GDM1 (cell line): ENCODE measurements around the gene CALML3.
"Not testable (repeated sequence)": the region's sequence is repeated elsewhere in the genome, so short reads cannot be mapped to it uniquely, and the experiment has no call there.

Source experiments
- DNase-seq: peaks from one replicate; lab custom pipeline; 2025; lab: John Stamatoyannopoulos, UW

The CALML3 gene

DNA sequence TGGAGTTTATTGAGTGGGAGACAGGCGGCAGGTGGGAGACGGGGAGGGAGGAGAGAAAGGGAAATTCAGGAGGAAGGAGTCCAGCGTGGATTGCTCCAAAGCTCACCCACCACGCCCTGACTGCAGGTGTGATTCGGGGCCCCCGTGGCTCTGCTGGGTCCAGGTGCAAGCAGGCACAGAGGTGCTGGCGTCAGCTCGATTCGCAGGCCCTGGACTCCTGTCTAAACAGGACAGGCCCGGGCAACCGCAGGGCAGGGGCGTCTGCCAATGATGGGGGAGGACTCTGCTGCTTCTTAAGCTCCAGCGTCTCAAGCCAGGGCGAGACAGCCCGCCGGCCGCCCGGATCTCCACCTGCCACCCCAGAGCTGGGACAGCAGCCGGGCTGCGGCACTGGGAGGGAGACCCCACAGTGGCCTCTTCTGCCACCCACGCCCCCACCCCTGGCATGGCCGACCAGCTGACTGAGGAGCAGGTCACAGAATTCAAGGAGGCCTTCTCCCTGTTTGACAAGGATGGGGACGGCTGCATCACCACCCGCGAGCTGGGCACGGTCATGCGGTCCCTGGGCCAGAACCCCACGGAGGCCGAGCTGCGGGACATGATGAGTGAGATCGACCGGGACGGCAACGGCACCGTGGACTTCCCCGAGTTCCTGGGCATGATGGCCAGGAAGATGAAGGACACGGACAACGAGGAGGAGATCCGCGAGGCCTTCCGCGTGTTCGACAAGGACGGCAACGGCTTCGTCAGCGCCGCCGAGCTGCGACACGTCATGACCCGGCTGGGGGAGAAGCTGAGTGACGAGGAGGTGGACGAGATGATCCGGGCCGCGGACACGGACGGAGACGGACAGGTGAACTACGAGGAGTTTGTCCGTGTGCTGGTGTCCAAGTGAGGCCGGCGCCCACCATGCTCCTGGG lies at the start of gene CALML3:
Gene CALML3 (plus strand): TSS at position 321 of the 920 bp plus-strand sequence. CDS start 125 bp downstream, at position 446.
- no peak for DNase-seq

DNA sequence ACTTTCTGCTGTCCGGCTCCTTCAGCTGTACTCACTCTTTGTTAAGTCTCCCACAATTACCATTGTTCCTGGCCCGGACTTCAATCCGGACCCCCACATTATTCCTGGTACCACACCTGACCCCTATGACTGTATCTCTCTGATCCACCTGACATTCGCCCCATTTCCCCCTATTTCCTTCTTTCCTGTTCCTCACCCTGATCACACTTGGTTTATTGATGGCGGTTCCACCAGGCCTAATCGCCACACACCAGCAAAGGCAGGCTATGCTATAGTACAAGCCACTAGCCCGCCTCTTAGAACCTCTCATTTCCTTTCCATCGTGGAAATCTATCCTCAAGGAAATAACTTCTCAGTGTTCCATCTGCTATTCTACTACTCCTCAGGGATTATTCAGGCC lies 49.7 kb upstream of the CALML3 start:
- not testable (repeated sequence) for DNase-seq

DNA sequence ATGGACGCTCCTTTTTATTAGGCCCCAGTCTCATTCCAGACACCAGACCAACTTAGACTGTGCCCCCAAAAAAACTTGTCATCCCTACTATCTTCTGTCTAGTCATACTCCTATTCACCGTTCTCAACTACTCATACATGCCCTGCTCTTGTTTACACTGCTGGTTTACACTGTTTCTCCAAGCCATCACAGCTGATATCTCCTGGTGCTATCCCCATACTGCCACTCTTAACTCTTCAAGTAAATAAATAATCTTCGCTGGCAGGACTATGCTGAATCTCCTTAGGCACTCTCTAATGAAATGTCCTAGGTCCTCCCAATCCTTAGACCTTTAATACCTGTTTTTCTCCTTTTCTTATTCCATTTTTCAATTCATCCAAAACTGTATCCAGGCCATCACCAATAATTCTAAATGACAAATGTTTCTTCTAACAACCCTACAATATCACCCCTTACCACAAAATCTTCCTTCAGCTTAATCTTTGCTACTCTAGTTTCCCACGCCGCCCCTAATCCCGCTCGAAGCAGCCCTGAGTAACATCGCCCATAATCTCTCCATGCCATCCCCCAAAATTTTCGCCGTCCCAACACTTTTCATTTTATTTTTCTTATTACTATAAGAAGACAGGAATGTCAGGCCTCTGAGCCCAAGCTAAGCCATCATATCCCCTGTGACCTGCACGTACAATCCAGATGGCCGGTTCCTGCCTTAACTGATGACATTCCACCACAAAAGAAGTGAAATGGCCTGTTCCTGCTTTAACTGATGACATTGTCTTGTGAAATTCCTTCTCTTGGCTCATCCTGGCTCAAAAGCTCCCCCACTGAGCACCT lies 48.6 kb upstream of the CALML3 start:
- not testable (repeated sequence) for DNase-seq

DNA sequence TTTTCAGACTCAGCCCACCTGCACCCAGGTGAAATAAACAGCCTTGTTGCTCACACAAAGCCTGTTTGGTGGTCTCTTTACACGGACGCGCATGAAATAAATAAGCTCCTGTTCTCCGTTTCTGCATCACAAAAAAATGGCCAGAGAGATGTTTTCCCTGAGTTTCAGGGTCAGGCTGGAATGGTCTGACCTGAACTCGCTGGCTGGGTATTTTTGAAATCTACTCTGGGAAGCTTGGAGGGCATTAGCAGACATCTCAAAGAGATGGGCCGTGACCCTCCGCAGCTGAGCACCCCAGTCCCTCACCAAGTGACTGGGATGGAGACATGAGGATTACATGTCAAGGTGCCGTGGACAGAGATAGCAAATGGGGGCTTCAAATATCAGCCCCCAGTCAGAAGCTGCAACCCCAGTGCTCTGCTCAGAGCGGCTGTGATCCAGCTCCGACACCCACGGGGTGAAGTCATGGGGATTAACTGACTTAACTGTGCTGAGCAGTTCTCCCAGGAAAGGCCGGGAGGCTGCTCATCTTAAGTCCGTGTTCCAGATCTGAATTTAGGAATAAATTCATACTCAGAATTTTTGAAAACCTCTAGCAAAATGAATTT lies 47.7 kb upstream of the CALML3 start:
- DNase-seq = no peak

DNA sequence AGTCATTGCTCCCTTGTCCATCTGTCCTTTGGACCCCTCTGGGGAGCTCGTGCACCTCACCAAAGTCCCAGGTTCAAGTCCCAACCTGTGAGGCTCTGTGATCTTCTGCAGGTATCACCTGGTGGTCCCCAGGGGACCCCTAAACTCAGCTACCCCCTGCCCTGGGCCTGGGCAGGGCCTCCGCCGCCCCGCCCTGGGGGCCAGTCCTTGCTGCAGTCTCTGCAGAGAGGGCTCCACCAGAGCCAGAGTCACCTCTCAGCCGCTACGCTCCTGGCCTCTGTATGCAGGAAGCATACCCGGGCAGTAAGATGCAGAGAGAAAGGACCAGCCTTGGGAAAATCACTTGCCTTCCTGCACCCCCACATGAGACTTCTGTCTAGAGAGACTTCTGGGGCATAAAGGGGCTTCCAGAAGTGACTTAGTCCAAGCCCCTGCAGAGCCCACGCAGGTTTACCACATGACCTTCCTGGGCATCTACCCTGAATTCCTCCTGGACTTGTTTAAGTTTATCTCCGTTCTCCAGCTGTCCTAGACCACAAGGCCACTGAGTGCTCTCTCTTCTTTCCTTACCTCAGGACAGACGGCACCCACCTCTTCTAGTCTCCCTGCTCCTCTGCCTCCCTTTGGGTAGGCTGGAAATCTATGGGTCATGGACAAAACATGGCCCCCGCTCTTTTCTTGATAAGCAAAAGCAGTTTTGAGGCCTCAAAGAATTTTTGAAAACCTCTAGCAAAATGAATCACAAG lies 46.6 kb upstream of the CALML3 start:
- no peak for DNase-seq

DNA sequence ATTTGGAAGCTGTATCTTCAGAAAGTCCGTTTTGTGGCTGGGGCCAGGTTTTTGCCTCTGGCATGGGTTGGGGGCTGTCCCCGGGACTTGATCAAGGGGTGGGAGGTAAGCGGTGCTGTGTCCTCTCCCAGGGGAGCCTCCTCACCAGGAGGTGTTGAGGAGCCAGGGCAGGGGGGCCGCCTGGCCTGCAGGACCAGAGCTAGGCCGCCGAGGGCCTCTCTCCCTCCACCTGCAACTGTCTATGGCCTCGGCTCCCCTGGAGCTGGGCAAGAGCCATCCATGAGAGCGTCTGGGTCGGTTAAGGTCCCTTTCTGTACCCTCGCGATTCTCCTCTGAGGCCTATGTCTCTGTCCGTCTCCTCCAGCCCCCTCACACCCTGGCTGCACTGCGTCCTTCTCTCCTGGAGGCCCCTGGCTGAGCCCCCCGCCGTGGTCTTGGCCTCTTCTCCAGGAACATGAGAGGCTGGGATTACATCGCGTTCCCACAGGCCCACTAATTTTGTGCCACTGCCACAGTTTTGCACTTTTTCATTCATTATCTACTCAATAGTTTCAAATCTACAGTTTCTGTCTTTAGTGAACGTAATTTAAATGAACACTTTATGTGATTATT lies 46.0 kb upstream of the CALML3 start:
- DNase-seq = no peak

DNA sequence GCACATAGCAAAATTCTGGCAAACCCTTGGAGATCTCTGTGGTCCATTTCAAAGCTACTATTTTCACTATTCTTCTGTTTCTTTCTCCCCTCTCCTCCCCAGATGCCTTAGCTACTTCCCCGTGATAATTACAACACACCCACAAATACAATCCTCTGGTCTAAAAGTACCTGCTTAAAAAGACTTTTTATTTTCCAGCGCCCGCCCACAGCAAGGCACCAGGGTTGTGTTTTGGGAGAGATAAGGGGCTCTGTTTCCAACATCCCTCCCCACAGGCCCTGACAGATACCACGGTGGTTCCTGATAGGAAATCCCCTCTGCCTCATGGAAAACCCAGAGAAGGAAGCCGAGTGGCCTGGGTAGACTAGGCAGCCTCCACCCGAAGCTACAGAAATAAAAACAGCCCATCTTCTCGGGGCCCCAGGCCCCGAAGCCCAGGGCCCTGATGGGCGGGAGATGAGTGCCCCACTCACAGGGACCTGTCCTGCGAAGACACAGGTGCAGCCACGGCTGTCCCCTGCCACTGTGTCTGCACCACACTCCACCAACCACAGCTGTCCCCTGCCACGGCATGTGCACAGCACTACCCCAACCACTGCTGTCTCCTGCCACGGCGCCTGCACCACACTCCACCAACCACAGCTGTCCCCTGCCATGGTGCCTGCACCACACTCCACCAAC lies 45.1 kb upstream of the CALML3 start:
- peak; percentile 79 for DNase-seq

DNA sequence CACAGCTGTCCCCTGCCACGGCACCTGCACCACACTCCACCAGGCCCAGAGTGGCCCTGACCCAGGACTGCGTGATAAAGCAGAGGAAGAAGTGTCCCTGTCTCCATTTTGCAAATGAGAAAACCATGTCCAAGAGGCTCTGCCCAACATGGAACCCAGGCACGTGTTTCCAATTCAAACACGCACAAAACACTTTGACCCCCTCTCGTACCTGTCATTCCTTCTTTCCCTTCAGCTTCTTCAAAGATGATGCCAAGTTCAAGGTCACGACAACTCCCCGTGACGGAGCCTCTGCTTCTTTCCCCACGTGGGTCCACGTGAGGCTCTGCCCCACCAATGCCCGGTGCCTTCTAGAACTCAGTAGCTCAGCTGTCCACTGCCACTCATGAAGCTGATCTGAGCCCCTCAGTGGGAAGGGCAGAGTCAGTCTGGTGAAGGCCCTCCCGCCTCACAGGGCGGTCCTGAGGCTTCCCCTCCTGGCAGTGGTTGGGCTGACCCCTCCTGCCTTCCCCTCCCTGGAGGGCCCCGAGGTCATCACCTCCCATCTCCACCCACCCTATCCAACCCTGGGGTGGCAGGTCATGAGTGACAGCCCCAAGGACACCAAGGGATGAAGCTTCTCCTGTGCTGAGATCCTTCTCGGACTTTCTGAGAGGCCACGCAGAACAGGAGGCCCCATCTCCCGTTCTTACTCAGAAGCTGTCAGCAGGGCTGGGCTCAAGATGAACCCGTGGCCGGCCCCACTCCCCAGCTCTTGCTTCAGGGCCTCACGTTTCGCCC lies 44.4 kb upstream of the CALML3 start:
- no peak for DNase-seq

DNA sequence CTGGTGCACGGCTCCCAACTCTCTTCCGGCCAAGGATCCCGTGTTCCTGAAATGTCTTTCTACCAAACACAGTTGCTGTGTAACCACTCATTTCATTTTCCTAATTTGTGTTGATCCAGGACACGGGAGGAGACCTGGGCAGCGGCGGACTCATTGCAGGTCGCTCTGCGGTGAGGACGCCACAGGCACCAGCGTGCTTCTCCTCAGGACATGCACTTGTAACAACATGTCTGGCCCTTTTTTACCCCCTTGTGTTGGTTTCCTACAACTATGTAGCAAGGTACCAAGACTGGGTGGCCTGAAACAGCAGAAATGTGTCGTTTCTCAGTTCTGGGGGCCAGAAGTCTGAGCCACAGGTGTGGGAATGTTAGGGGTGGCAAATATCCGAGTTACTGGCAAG lies 43.6 kb upstream of the CALML3 start:
- DNase-seq = no peak

DNA sequence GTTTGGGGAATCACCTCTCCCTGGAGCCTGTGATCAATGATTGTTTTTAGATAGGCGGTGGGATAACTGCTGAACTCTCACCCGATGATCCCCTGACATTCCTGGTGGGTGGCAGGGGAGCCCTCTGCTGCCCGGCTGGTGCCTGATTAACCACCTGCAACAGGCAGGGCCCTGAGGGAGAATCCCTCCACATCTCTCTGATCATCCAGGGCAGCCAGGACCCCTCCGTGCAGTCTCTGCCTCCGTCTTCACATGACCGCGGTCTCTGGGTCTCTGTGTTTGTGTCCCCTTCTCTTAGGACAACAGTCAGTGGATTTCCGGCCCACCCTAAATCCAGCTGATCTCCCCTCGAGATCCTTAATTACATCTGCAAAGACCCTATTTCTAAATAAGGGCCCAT lies 42.7 kb upstream of the CALML3 start:
- DNase-seq = no peak

DNA sequence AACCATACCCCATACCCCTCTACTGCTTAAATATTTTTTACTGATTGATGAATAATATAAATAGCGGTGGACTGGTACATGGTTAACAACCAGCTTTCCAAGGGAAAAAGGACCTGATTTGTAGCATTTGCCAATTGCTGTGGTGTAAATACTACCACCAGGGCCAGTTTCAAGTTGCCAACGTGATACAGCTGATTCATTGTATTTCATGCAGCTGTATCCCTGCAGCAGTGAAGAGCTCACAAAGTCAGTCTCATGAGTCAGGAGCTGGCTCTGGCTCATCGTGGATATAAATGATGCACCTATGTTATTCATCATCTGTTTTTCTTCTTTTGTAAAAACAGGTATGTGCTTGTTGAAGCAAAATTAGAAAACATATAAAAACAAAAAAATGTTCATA lies 40.6 kb upstream of the CALML3 start:
- DNase-seq = no peak

DNA sequence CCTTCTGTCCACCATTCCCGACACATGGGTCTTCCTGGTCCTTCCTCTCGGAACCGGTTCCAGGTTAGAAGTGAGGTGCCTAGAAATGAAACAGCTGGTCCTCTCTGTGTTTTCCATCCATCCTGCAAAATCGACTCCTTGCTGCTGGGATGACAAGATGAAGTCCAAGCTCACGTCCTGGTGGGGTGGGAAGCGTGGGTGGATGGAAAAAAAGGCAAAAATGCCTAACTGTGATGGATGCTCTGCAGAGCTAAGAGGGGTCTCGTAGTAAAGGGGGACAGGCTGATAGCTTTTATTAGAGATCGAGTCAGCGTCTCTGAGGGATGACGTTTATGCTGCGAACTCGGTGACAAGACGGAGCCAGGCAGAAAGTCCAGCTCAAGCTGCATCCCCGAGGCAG lies 39.5 kb upstream of the CALML3 start:
- no peak for DNase-seq

DNA sequence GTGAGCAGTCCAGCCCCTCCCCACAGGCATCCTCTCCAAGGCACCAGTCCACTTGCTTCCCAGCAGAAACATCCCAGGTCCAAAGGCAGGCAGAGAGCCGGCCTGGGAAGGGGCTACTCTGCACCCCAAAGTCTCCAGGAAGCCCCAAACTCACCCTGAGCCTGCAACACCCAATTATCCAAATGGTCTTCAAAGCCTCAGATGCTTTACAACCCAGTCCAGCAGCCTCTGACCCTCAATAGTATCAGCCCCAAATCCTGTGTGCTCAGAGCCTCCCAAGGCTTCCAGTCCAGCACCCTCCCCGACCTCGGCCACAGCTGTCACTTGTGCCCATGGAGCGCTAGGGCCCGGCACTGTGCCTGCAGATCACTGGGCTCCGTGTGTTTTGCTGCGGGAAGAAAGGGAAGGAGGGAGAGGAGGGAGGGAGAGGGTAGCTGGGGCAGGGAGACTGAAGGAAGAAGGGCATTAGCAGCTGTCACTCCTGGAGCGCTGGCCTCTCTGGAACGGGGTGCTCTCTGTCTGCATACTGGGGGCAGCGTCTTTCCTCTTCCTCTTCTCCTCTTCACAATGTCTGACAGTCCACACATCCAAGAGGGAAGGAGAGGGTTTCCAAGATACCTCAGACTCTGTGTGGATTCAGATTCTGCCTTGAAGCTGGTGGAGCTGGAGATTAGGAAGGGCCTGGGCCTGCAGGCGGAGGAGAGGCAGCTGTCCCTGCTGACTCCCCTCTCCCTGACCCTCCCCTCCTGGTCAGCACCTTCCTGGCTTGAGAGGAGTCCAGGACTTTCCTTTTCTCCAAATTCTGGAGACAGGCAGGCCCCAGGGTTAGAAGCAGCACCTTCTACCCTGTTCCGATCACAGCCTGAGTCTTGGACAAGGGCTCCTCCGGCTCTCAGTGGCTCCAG lies 38.6 kb upstream of the CALML3 start:
- DNase-seq = peak; percentile 60

DNA sequence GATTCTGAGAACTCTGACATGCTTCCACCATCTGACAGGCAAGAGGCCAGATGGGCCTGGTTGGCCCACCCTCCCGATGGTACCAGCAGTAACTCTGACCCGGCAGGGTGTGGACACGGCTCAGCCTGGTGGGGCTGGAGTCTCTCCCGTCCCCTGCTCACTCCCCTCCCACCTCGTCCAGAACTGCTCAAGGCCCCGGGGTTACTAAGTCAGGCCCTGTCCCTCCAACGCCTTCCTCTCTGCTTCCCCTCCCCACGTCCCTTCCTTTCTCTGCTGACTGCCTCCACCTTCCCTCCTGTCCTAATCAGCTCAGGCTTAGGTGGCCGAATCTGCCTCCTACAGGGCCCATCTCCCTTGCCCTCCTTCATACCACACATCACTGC lies 37.9 kb upstream of the CALML3 start:
- no peak for DNase-seq

DNA sequence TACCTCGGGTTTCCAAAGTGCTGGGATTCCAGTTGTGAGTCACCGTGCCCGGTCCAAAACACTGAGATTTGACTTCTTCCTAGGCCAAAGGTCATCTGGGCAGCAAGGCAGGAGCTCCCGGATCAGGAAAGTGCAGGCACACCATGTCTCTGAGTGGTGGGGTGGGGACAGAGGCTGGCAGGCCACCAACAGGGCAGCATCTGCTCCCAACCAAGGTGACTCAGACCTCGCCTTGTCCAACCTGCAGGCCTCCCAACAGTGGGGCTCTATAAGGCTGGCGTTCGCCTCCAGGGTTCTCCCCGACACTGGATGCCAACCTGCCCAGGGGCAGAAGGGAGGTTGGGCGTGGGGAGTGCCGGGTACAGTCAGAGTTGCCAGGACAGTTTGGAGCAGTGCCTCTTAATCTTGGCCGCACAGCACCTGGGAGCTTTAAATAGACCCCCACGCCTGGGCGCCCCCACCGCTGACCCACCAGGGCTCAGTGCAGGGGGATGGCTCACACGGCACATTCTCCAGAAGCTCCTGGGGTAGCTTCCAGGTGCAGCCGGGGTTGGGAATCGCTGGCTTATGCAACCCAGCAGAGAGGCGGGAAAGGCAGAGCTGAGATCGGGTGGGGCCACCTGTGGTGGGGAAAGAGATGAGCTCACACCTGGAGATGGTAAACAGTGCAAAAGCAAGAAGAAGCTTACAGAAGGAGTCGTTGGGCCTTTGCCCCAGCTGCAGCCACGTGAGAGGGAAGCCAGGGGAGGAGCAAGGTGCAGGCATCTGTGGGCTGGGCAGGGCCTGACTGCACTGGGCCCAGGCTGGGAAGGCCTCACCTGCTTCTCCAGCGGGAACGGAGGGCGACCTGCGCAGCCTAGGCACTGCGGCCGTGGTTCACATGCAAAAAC lies 36.2 kb upstream of the CALML3 start:
- no peak for DNase-seq

DNA sequence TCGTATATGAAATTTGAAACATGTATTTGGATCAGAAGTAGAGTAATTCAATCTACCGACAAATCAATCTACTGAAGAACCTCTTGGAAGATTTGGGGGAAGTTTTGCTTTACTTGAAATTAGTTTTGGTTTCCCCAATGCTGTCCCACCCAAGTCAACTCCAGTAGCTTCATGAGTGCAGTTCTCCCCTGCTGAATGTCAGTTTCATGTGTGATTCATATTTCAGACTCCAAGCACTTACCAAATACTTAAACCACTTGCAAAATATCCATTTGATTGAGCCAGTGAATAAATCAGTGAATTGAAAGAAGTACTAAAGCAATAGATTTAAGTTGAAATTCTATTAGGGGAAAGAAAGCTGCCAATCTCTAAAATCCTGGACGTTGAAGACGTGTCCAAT lies 34.7 kb upstream of the CALML3 start:
- no peak for DNase-seq

DNA sequence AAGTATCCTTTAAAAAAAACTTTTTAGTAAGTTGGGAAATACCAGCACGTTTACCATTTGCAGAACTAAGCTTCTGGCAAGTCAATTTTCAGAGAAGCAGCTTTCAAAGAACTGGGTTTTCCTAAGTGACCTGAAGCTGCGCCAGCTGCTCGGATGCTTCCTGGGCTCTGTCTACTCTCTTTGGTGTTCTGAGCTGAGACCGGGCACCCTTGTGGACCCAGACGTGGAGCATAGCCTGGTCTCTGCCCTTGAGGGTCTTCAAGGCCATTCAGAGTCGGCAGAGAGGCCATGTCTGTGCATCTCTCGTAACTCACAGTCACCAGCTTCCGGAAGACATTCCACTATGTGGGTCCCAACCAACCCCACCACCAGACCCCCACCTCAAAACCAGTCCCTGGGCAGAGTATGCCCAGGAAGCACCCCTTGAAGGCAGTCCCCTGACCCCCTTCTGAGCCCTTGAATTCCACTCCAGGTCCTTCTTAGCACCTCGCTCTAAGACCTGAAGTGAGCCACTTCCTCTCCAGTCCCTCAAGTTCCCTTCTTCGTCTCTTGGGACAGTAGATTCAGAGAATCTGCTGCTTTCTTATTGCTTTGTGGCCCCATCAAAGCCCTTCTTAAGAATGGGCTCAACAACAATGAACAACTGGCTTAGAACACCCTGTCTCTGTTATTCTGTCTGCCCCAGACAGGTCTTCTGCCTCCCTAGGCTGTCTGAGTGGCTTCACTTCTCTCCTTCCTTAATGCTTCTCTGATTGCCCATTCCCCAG lies 33.9 kb upstream of the CALML3 start:
- no peak for DNase-seq
